Dendritic cell treated with granulocyte-macrophage colony-stimulating factor and Interleukin-4, amounts not matched to agents 40 ng/mL and 50 ng/mL, for 4 days (primary cell): Measurements from ENCODE around the gene ZNF580.

Experiments
- H3K27ac Mint-ChIP-seq: one replicate; pipeline ENCODE4 v1.8.0; 2022; ENCODE audit warnings: mild to moderate bottlenecking, mixed read lengths
- H3K27me3 Mint-ChIP-seq: one replicate; pipeline ENCODE4 v1.8.0; 2022; ENCODE audit warnings: mild to moderate bottlenecking, mixed read lengths
- H3K36me3 Mint-ChIP-seq: one replicate; pipeline ENCODE4 v1.8.0; 2022; ENCODE audit warnings: low read depth, mixed read lengths
- H3K4me1 Mint-ChIP-seq: one replicate; pipeline ENCODE4 v1.8.0; 2022; ENCODE audit warnings: low read depth, mixed read lengths
- H3K4me3 Mint-ChIP-seq: one replicate; pipeline ENCODE4 v1.8.0; 2022; ENCODE audit warnings: mild to moderate bottlenecking, moderate library complexity, mixed read lengths
- H3K9me3 Mint-ChIP-seq: one replicate; pipeline ENCODE4 v1.8.0; 2022; ENCODE audit warnings: mixed read lengths
- intact Hi-C: fragments of 100-400 bp; cut with micrococcal nuclease; formaldehyde crosslinking; loops from one replicate; pipeline ENCODE4 v1.15.0; 2022

Gene ZNF580

GRCh38 chr19:55650602-55651230 is 9.9 kb downstream of the ZNF580 start:
- H3K36me3 Mint-ChIP-seq, result peaks cover 74% of the 10 kb centered on the region
- H3K4me1 Mint-ChIP-seq, result peaks cover 40% of the 10 kb centered on the region
- intact Hi-C loops, result no loop called here
- peak overlapping the region; percentile 2 for H3K27ac Mint-ChIP-seq
- no peak overlapping the region for H3K4me3 Mint-ChIP-seq
- H3K9me3 Mint-ChIP-seq, result no peaks in the 10 kb centered on the region
- H3K27me3 Mint-ChIP-seq, result peaks cover 4% of the 10 kb centered on the region

DNA sequence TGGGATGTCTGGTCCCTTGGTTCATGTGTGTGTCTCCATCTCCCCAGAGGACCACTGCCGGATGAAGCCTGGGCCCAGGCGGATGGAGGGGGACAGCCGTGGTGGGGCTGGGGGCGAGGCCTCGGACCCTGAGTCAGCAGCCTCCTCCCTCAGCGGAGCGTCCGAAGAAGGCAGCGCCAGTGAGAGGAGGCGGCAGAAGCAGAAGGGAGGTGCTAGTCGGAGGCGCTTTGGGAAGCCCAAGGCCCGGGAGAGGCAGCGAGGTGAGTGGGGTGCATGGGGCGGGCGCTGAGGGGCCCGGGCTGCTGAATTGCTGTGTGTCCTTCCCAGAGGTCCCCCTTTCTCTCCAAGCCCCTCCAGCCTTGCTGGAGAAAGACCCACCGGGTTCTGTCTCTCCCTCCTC is 10.4 kb downstream of the ZNF580 start:
- Mint-ChIP-seq H3K27me3 (peaks cover 4% of the 10 kb centered on the region), H3K9me3 (no peaks in the 10 kb centered on the region), H3K27ac (peak overlapping the region; percentile 2), H3K36me3 (peaks cover 72% of the 10 kb centered on the region), H3K4me3 (no peak overlapping the region), H3K4me1 (peaks cover 45% of the 10 kb centered on the region)
- intact Hi-C loops, result no loop called here

- H3K27ac Mint-ChIP-seq, result peak overlapping the region; percentile 3
- peaks cover 51% of the 10 kb centered on the region for H3K4me1 Mint-ChIP-seq
- H3K9me3 Mint-ChIP-seq, result no peaks in the 10 kb centered on the region
- intact Hi-C loops, result no loop called here
- H3K36me3 Mint-ChIP-seq, result peaks cover 72% of the 10 kb centered on the region
- no peak overlapping the region for H3K4me3 Mint-ChIP-seq
- H3K27me3 Mint-ChIP-seq, result peaks cover 4% of the 10 kb centered on the region
Measured at GRCh38 chr19:55652311-55653128, 11.7 kb downstream of the ZNF580 start.

DNA sequence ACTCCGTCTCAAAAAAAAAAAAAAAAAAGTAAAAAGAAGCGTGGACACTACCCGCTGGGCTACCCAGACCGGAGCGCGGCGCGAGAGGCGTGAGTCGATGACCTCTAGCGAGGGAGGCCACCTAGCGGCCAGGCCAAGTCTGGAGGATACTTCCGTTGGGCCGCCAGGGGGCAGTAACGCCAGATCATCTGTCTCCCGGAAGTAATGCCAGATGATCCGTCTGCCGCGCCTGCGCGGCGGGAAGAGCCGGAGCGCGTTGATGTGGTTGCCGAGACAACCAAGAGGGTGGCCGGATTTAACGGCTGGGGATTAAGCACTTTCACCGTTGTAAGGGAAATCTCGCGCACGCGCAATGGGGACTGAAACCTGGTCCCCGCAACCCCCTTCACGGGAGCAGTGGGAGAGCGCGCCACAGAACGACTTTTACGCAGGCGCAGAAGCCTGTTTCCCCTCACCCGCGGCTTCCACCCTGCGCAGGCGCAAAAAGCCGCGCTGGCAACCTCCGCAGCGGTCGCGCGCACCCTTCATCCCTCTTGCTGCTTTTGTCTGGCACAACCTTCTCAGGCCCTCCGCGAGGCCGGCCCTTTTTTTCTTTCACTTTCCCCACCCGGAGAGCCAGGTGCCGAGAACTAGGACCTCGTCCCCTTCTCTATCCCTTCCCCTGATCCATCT is 13.0 kb downstream of the ZNF580 start:
- Mint-ChIP-seq H3K9me3 (no peaks in the 10 kb centered on the region), H3K36me3 (peaks cover 75% of the 10 kb centered on the region), H3K27ac (peak overlapping the region; percentile 96), H3K4me1 (peaks cover 56% of the 10 kb centered on the region), H3K4me3 (peak overlapping the region; percentile 90), H3K27me3 (peaks cover 1% of the 10 kb centered on the region)
- intact Hi-C loops, result loop anchor here (2.0 kb wide), 3 partner anchors 13 to 55 kb away; partner anchors contain the start of genes EPN1, FIZ1 and ZNF580

- intact Hi-C loops, result loop anchor here (2.0 kb wide), 3 partner anchors 14 to 56 kb away; partner anchors contain the start of genes EPN1, FIZ1 and ZNF580
- H3K9me3 Mint-ChIP-seq, result no peaks in the 10 kb centered on the region
- H3K36me3 Mint-ChIP-seq, result peaks cover 77% of the 10 kb centered on the region
- H3K4me1 Mint-ChIP-seq, result peaks cover 56% of the 10 kb centered on the region
- no peaks in the 10 kb centered on the region for H3K27me3 Mint-ChIP-seq
- peak overlapping the region; percentile 96 for H3K27ac Mint-ChIP-seq
- peak overlapping the region; percentile 90 for H3K4me3 Mint-ChIP-seq
Measured at GRCh38 chr19:55654323-55654867, 13.6 kb downstream of the ZNF580 start.

DNA sequence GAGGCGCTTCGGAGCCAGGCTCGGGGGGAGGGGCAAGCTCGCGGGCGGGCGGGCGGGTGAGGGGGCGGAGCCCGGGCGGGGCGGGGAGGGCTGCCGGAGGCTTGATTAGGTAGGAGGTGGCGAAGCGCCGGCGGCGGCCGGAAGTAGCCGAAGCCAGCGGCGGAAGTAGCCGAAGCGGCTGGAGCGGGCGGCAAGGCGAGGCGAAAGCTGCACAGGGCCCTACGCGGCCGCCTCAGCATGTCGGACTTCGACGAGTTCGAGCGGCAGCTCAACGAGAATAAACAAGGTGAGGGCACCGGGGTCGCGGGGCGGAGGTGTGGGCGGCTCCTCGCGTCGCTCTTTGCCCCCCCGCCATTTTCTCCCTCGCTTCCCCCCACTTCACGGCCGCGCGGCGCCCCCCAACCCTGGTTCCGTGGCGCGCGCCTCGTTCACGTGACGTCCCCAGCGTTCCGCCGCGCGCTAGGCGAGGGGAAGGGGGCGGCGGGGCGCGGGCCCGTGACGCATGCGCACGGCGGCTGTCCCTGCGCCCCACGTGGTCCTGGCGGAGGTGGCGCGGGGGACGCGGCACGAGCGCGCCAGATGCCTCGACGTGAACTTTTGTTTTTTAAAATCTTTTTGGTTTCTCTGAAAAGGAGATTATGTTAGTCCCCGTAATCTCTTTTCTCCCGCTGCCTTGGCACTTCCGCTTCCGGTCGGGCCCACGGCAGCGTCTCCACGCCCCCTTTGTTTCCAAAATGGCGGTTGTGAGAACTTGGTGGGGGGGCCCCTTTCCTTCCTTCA is 14.3 kb downstream of the ZNF580 start, which contains the start of gene U2AF2:
U2AF2 (plus strand) TSS at position 168 of the 780 bp plus-strand sequence; CDS start at position 238, 70 bp downstream.
- Mint-ChIP-seq H3K4me3 (peak within 1 kb of the TSS; percentile 91), H3K4me1 (peaks cover 56% of the 10 kb centered on the region), H3K27me3 (no peaks in the 10 kb centered on the region), H3K36me3 (peaks cover 78% of the 10 kb centered on the region), H3K27ac (peak within 1 kb of the TSS; percentile 96), H3K9me3 (no peaks in the 10 kb centered on the region)
- intact Hi-C loops, result loop anchor here (2.0 kb wide), 3 partner anchors 14 to 56 kb away; partner anchors contain the start of genes EPN1, FIZ1 and ZNF580

GRCh38 chr19:55655648-55656040 is 14.8 kb downstream of the ZNF580 start:
- Mint-ChIP-seq H3K27me3 (no peaks in the 10 kb centered on the region), H3K4me1 (peaks cover 55% of the 10 kb centered on the region), H3K9me3 (no peaks in the 10 kb centered on the region), H3K4me3 (peak overlapping the region; percentile 91), H3K36me3 (peaks cover 78% of the 10 kb centered on the region), H3K27ac (peak overlapping the region; percentile 96)
- intact Hi-C loops, result loop anchor here (2.0 kb wide), 3 partner anchors 15 to 57 kb away; partner anchors contain the start of genes EPN1, FIZ1 and ZNF580

DNA sequence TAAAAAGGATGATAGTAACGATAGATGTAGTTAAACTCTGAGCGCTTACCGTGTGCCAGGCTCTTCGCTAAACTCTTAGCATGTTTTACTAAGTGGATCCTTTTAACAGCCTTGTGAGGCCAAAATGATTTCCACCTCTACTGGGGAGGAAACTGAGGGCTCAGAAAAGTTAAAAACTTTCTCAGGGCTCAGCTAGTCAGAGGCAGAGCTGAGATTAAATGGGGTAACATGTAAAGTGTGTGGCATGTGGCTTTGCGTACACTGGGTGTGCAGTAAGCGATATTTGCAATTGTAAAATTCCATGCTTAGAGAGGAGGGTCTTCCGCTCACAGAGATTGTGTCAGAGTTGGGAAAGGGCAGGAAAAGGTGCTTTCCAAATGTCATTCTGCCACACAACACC is 15.8 kb downstream of the ZNF580 start:
- intact Hi-C loops, result no loop called here
- Mint-ChIP-seq H3K4me3 (peak overlapping the region; percentile 91), H3K9me3 (no peaks in the 10 kb centered on the region), H3K4me1 (peaks cover 49% of the 10 kb centered on the region), H3K36me3 (peaks cover 78% of the 10 kb centered on the region), H3K27me3 (no peaks in the 10 kb centered on the region), H3K27ac (no peak overlapping the region)

GRCh38 chr19:55656988-55657747 is 16.4 kb downstream of the ZNF580 start:
- H3K4me3 Mint-ChIP-seq, result peak overlapping the region; percentile 47
- H3K9me3 Mint-ChIP-seq, result no peaks in the 10 kb centered on the region
- peaks cover 55% of the 10 kb centered on the region for H3K4me1 Mint-ChIP-seq
- intact Hi-C loops, result no loop called here
- H3K27me3 Mint-ChIP-seq, result no peaks in the 10 kb centered on the region
- H3K27ac Mint-ChIP-seq, result no peak overlapping the region
- H3K36me3 Mint-ChIP-seq, result peaks cover 78% of the 10 kb centered on the region

GRCh38 chr19:55658846-55659459 is 18.2 kb downstream of the ZNF580 start:
- H3K4me3 Mint-ChIP-seq, result no peak overlapping the region
- no peaks in the 10 kb centered on the region for H3K27me3 Mint-ChIP-seq
- H3K27ac Mint-ChIP-seq, result peak overlapping the region; percentile 82
- intact Hi-C loops, result no loop called here
- peaks cover 86% of the 10 kb centered on the region for H3K36me3 Mint-ChIP-seq
- H3K9me3 Mint-ChIP-seq, result no peaks in the 10 kb centered on the region
- peaks cover 55% of the 10 kb centered on the region for H3K4me1 Mint-ChIP-seq

GRCh38 chr19:55659822-55660221 is 19.0 kb downstream of the ZNF580 start:
- Mint-ChIP-seq H3K4me1 (peaks cover 55% of the 10 kb centered on the region), H3K36me3 (peaks cover 86% of the 10 kb centered on the region), H3K4me3 (no peak overlapping the region), H3K27ac (peak overlapping the region; percentile 82), H3K9me3 (no peaks in the 10 kb centered on the region), H3K27me3 (no peaks in the 10 kb centered on the region)
- intact Hi-C loops, result no loop called here

DNA sequence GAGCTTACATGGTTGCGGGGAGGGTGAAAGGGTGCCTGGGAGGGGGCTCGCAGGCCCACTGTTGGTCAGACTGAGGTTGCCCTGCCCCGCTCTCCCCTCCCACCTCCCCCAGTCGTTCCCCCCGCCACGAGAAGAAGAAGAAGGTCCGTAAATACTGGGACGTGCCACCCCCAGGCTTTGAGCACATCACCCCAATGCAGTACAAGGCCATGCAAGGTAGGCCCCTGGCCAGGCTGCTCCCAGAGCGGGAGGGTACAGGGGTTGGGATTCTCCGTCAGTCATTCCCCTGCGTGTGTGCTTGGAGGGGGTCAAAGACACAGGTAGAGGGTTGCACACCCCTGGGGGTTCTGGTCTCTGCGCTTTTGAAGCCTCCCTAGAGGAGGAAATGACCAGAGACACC is 19.6 kb downstream of the ZNF580 start:
- H3K36me3 Mint-ChIP-seq, result peaks cover 86% of the 10 kb centered on the region
- H3K9me3 Mint-ChIP-seq, result no peaks in the 10 kb centered on the region
- H3K4me1 Mint-ChIP-seq, result peaks cover 55% of the 10 kb centered on the region
- no peak overlapping the region for H3K4me3 Mint-ChIP-seq
- H3K27me3 Mint-ChIP-seq, result no peaks in the 10 kb centered on the region
- peak overlapping the region; percentile 82 for H3K27ac Mint-ChIP-seq
- intact Hi-C loops, result no loop called here
